HepG2 (cell line): ENCODE measurements around the gene RNU4-1. TPM values are rescaled to one million over a fixed set of nuclear protein-coding genes. Genes with fewer than 3 reads are reported as not detected.

Experiments
- BORCS8-MEF2B ChIP-seq: sonication (generic); formaldehyde crosslinking; IDR thresholded peaks from 2 replicates; pipeline ENCODE4 v1.8.0; 2022; ENCODE audit warnings: mild to moderate bottlenecking, missing genetic modification reagents
- ELF4 ChIP-seq: sonication (generic); formaldehyde crosslinking; IDR thresholded peaks from 2 replicates; pipeline ENCODE4 v1.5.0; 2020; ENCODE audit warnings: missing genetic modification reagents, mild to moderate bottlenecking, moderate library complexity, borderline replicate concordance
- HOXD1 ChIP-seq: sonication (generic); formaldehyde crosslinking; IDR thresholded peaks from 2 replicates; pipeline ENCODE4 v1.5.0; 2020; ENCODE audit warnings: missing genetic modification reagents
- MBNL3 ChIP-seq: fragments of 250-450 bp; sonication (Bioruptor Pico); conservative IDR thresholded peaks from 2 replicates; pipeline ENCODE4 v1.8.0; 2022; ENCODE audit warnings: mild to moderate bottlenecking, inconsistent platforms
- MEIS2 ChIP-seq: sonication (generic); formaldehyde crosslinking; IDR thresholded peaks from 2 replicates; pipeline ENCODE4 v1.9.0; 2021; ENCODE audit warnings: mild to moderate bottlenecking, missing genetic modification reagents
- REXO4 ChIP-seq: sonication (generic); formaldehyde crosslinking; IDR thresholded peaks from 2 replicates; pipeline ENCODE4 v1.8.0; 2022; ENCODE audit warnings: missing genetic modification reagents, mild to moderate bottlenecking, borderline replicate concordance
- TCF7 ChIP-seq: sonication (generic); IDR thresholded peaks from 2 replicates; pipeline ENCODE4 v1.6.1; 2016; ENCODE audit warnings: antibody characterized with exemption, low read depth
- YY1 ChIP-seq: IDR thresholded peaks from 2 replicates; pipeline ENCODE4 v1.6.1; 2011; ENCODE audit warnings: low read length, low read depth, moderate library complexity, mild to moderate bottlenecking; ENCODE audit not compliant: insufficient read depth, insufficient replicate concordance
- ZFAT ChIP-seq: sonication (generic); formaldehyde crosslinking; conservative IDR thresholded peaks from 2 replicates; pipeline ENCODE4 v1.8.1; 2023; ENCODE audit warnings: missing genetic modification reagents, inconsistent platforms
- ZNF501 ChIP-seq: sonication (generic); formaldehyde crosslinking; IDR thresholded peaks from 2 replicates; pipeline ENCODE4 v1.5.1; 2020; ENCODE audit warnings: mild to moderate bottlenecking, moderate library complexity, missing genetic modification reagents
- ZNF558 ChIP-seq: sonication (generic); formaldehyde crosslinking; IDR thresholded peaks from 2 replicates; pipeline ENCODE4 v1.9.0; 2022; ENCODE audit warnings: mild to moderate bottlenecking, missing genetic modification reagents, borderline replicate concordance
- ZNF629 ChIP-seq: sonication (generic); formaldehyde crosslinking; conservative IDR thresholded peaks from 2 replicates; pipeline ENCODE4 v1.5.0; 2020; ENCODE audit warnings: missing genetic modification reagents
- ZNF788 ChIP-seq: sonication (generic); formaldehyde crosslinking; IDR thresholded peaks from 2 replicates; pipeline ENCODE4 v1.5.0; 2020; ENCODE audit warnings: mild to moderate bottlenecking, missing genetic modification reagents, borderline replicate concordance
- ZNF792 ChIP-seq: IDR thresholded peaks from 2 replicates; pipeline ENCODE4 v1.6.1; 2016
- ZNF879 ChIP-seq: sonication (generic); formaldehyde crosslinking; IDR thresholded peaks from 2 replicates; pipeline ENCODE4 v1.8.1; 2023; ENCODE audit warnings: missing genetic modification reagents
- polyA plus RNA-seq, 8 experiments: library from polyadenylated mRNA; depleted of rRNA in 3 of 8; stranded (reverse) in 7 of 8; unstranded in 1 of 8; fragments of >200 nt; fragmentation: Illumina TruSeq in 4 of 8; extraction: Trizol in 4 of 8; gene quantifications; 2 replicates each; pipeline versions ENCODE4 v1.2.1 to v1.2.3, GENCODE V29; 2011 to 2016; ENCODE audit warnings: low read depth in 4 of 8, missing spikeins in 1 of 8, mixed read lengths in 1 of 8; ENCODE audit not compliant: insufficient read depth in 1 of 8
- total RNA-seq, 5 experiments: library from RNA; depleted of rRNA; stranded (reverse); fragments of >200 nt; fragmentation: Illumina TruSeq; extraction: Trizol; gene quantifications; 2 replicates each; pipeline ENCODE4 v1.2.3, GENCODE V29; 2016; ENCODE audit warnings: low read depth in 1 of 5
- TF ChIP-seq, protein P1 (sequence below): sonication (generic); formaldehyde crosslinking; IDR thresholded peaks from 2 replicates; pipeline ENCODE4 v1.5.0; 2020; ENCODE audit warnings: mild to moderate bottlenecking, missing genetic modification reagents, borderline replicate concordance
- TF ChIP-seq, protein P2 (sequence below): IDR thresholded peaks from 2 replicates; pipeline ENCODE4 v1.6.1; 2012; ENCODE audit warnings: inconsistent platforms
- TF ChIP-seq, protein P3 (sequence below): sonication (generic); formaldehyde crosslinking; IDR thresholded peaks from 2 replicates; pipeline ENCODE4 v1.8.1; 2023; ENCODE audit warnings: missing genetic modification reagents, inconsistent platforms, borderline replicate concordance
- TF ChIP-seq, protein P4 (sequence below), 2 experiments: sonication (generic) in 1 of 2; formaldehyde crosslinking in 1 of 2; IDR thresholded peaks; 2 replicates each; pipeline versions ENCODE4 v1.6.1 to v1.9.0; 2014 to 2022; ENCODE audit warnings: antibody characterized with exemption in 1 of 2, borderline replicate concordance in 1 of 2, inconsistent platforms in 1 of 2, low read depth in 1 of 2, missing genetic modification reagents in 1 of 2

RNU4-1 gene
- total and polyA plus RNA-seq, 2 of the 13 experiments (the other 11 are each of a cell fraction or from before 2014, with no cell fraction given) = 7,407 TPM; not detected in 1

DNA sequence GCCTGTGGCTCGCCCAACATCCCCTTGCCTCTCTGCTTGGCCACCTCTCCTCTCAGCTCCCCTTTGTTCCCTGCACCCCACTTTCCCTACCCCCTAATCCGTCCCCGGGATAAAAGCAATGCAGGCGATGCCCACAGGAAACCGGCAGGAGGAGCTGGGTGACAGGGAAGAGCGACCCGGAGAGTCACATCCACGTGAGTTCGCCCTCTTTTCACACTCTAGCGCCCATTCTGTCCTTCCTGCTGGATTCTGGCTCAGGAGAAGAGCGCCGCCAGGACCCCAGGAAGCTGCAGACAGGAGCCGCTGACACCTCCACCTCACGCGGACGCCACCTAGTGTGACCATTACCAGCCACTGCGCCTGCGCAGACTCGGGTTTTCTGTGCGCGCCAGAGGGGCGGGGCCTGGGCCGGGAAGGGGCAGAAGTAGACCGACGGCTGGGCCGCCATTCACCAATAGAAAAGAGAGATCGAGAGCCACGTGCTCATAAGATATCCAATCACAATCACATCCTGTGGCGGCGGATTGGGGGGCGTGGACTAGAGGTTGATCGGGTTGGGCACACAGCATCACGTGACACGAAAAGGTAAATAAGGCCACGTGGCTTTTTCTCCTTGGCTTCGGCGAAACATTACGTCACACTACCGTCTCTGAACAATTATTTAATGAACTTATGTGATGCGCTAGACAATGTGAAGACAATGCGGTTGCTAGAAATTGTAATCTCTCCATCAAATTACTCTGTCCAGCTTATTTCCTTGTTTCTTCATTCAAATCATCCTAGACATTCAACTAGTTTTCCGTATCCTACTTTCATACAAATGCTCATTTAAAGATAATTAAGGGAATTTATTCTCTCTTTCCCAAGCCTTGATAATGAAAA lies 24.4 kb upstream of the RNU4-1 start (continued):
- TF ChIP-seq, protein P1, sequence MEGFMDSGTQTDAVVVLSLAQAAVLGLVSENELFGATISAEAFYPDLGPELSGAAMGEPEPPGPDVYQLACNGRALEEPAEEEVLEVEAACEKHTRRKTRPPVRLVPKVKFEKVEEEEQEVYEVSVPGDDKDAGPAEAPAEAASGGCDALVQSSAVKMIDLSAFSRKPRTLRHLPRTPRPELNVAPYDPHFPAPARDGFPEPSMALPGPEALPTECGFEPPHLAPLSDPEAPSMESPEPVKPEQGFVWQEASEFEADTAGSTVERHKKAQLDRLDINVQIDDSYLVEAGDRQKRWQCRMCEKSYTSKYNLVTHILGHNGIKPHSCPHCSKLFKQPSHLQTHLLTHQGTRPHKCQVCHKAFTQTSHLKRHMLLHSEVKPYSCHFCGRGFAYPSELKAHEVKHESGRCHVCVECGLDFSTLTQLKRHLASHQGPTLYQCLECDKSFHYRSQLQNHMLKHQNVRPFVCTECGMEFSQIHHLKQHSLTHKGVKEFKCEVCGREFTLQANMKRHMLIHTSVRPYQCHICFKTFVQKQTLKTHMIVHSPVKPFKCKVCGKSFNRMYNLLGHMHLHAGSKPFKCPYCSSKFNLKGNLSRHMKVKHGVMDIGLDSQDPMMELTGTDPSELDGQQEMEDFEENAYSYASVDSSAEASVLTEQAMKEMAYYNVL (CRISPR knock-in tag) = peak; percentile 34; the same call in 1 of the 2 replicates
- TF ChIP-seq ZFAT (CRISPR knock-in tag) (no peak), YY1 (peak; percentile 79), MBNL3 (CRISPR knock-in tag) (no peak), ZNF629 (0 out of 2 replicates have a peak, but pooled peaks have one; percentile 21), ZNF792 (CRISPR knock-in tag) (peak; percentile 71), ZNF558 (no peak; the same call in 1 of the 2 replicates), ZNF879 (CRISPR knock-in tag) (peak; percentile 93), ZNF501 (CRISPR knock-in tag) (peak; percentile 92), MEIS2 (CRISPR knock-in tag) (no peak), REXO4 (CRISPR knock-in tag) (no peak), ELF4 (0 out of 2 replicates have a peak, but pooled peaks have one; percentile 61), BORCS8-MEF2B (CRISPR knock-in tag) (no peak; the same call in 1 of the 2 replicates), TCF7 (no peak), ZNF788 (CRISPR knock-in tag) (peak; percentile 51; the same call in 1 of the 2 replicates), HOXD1 (0 out of 2 replicates have a peak, but pooled peaks have one; percentile 33)
- TF ChIP-seq, protein P2, sequence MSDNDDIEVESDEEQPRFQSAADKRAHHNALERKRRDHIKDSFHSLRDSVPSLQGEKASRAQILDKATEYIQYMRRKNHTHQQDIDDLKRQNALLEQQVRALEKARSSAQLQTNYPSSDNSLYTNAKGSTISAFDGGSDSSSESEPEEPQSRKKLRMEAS = peak; percentile 99
- TF ChIP-seq, protein P3, sequence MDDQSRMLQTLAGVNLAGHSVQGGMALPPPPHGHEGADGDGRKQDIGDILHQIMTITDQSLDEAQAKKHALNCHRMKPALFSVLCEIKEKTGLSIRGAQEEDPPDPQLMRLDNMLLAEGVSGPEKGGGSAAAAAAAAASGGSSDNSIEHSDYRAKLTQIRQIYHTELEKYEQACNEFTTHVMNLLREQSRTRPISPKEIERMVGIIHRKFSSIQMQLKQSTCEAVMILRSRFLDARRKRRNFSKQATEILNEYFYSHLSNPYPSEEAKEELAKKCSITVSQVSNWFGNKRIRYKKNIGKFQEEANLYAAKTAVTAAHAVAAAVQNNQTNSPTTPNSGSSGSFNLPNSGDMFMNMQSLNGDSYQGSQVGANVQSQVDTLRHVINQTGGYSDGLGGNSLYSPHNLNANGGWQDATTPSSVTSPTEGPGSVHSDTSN (CRISPR knock-in tag) = no peak
- TF ChIP-seq, protein P4, sequence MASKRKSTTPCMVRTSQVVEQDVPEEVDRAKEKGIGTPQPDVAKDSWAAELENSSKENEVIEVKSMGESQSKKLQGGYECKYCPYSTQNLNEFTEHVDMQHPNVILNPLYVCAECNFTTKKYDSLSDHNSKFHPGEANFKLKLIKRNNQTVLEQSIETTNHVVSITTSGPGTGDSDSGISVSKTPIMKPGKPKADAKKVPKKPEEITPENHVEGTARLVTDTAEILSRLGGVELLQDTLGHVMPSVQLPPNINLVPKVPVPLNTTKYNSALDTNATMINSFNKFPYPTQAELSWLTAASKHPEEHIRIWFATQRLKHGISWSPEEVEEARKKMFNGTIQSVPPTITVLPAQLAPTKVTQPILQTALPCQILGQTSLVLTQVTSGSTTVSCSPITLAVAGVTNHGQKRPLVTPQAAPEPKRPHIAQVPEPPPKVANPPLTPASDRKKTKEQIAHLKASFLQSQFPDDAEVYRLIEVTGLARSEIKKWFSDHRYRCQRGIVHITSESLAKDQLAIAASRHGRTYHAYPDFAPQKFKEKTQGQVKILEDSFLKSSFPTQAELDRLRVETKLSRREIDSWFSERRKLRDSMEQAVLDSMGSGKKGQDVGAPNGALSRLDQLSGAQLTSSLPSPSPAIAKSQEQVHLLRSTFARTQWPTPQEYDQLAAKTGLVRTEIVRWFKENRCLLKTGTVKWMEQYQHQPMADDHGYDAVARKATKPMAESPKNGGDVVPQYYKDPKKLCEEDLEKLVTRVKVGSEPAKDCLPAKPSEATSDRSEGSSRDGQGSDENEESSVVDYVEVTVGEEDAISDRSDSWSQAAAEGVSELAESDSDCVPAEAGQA (IDR thresholded peaks at IDR 0.05; ENCODE audit: low read depth) = peak; percentile 68
- TF ChIP-seq, protein P4 (CRISPR knock-in tag; IDR thresholded peaks at IDR 0.05; ENCODE audit: borderline replicate concordance) = no peak
